MG63 (cell line): Measurements from ENCODE around the gene ATP6V1B1. TPM values are rescaled to one million over a fixed set of nuclear protein-coding genes. Genes with fewer than 3 reads are reported as not detected.

ENCODE experiments used
- DNase-seq: peaks from one replicate; pipeline ENCODE4 v3.0.0-alpha.2; 2020
- H3K27me3 ChIP-seq: fragments of 250-450 bp; sonication (Bioruptor Pico); 2 replicates; pipeline ENCODE4 v1.5.1; 2020; ENCODE audit warnings: mild to moderate bottlenecking, moderate library complexity
- H3K36me3 ChIP-seq: fragments of 250-450 bp; sonication (Bioruptor Pico); 2 replicates; pipeline ENCODE4 v1.5.1; 2020; ENCODE audit warnings: mild to moderate bottlenecking, moderate library complexity
- H3K4me3 ChIP-seq: fragments of 250-450 bp; sonication (Bioruptor Pico); 2 replicates; pipeline ENCODE4 v1.5.1; 2020; ENCODE audit warnings: mild to moderate bottlenecking, moderate library complexity
- H3K9me3 ChIP-seq: fragments of 250-450 bp; sonication (Bioruptor Pico); 2 replicates; pipeline ENCODE4 v1.5.1; 2020; ENCODE audit warnings: mild to moderate bottlenecking, moderate library complexity
- total RNA-seq: library from RNA; depleted of rRNA; stranded (reverse); fragments of >200 nt; shearing (Covaris generic); gene quantifications from 2 replicates; pipeline ENCODE4 v1.2.3, GENCODE V29; 2014; ENCODE audit warnings: low replicate concordance; rRNA removed

ATP6V1B1 gene
- not detected in 2 replicates for total RNA-seq

GRCh38 chr2:70935468-70936164 is at the start of gene ATP6V1B1:
TSS of gene ATP6V1B1 (plus strand) at chr2:70935900. CDS start at chr2:70935955, 55 bp downstream.
- DNase-seq = no peak
- no peaks in the 10 kb centered on the region for H3K9me3 ChIP-seq

GRCh38 chr2:70886541-70886987 is 49.1 kb upstream of the ATP6V1B1 start:
- Histone ChIP-seq H3K9me3 (0 out of 2 replicates have a peak, but pooled peaks cover 1% of the 10 kb centered on the region), H3K36me3 (no peaks in the 10 kb centered on the region), H3K4me3 (no peak overlapping the region), H3K27me3 (peaks cover 7% of the 10 kb centered on the region)
- DNase-seq = no peak

More at GRCh38 chr2:70935468-70936164, at the start of gene ATP6V1B1:
- Histone ChIP-seq H3K4me3 (no peak within 1 kb of the TSS), H3K27me3 (no peaks in the 10 kb centered on the region), H3K36me3 (no peaks in the 10 kb centered on the region)

- H3K27me3 ChIP-seq = peaks cover 7% of the 10 kb centered on the region
- peak overlapping the region; percentile 47 for H3K4me3 ChIP-seq
These were observed 48.5 kb upstream of the ATP6V1B1 start for GRCh38 chr2:70887208-70887549.

GRCh38 chr2:70887550-70888246 is 48.0 kb upstream of the ATP6V1B1 start:
- peaks cover 7% of the 10 kb centered on the region for H3K27me3 ChIP-seq
- H3K36me3 ChIP-seq = no peaks in the 10 kb centered on the region
- H3K9me3 ChIP-seq = 0 out of 2 replicates have a peak, but pooled peaks cover 1% of the 10 kb centered on the region
- DNase-seq = peak; percentile 61
- H3K4me3 ChIP-seq = peak overlapping the region; percentile 47

More at GRCh38 chr2:70887208-70887549, 48.5 kb upstream of the ATP6V1B1 start:
- 0 out of 2 replicates have a peak, but pooled peaks cover 1% of the 10 kb centered on the region for H3K9me3 ChIP-seq
- DNase-seq = no peak
- H3K36me3 ChIP-seq = no peaks in the 10 kb centered on the region

GRCh38 chr2:70888366-70888922 is 47.3 kb upstream of the ATP6V1B1 start:
- Histone ChIP-seq H3K36me3 (no peaks in the 10 kb centered on the region), H3K9me3 (no peaks in the 10 kb centered on the region), H3K27me3 (peaks cover 5% of the 10 kb centered on the region), H3K4me3 (no peak overlapping the region)
- no peak for DNase-seq

GRCh38 chr2:70888923-70889715 is 46.6 kb upstream of the ATP6V1B1 start:
- Histone ChIP-seq H3K27me3 (no peaks in the 10 kb centered on the region), H3K9me3 (no peaks in the 10 kb centered on the region), H3K36me3 (no peaks in the 10 kb centered on the region), H3K4me3 (no peak overlapping the region)
- no peak for DNase-seq

GRCh38 chr2:70889716-70890037 is 46.0 kb upstream of the ATP6V1B1 start:
- Histone ChIP-seq H3K27me3 (no peaks in the 10 kb centered on the region), H3K4me3 (no peak overlapping the region), H3K36me3 (no peaks in the 10 kb centered on the region), H3K9me3 (no peaks in the 10 kb centered on the region)
- no peak for DNase-seq

- Histone ChIP-seq H3K4me3 (no peak overlapping the region), H3K27me3 (no peaks in the 10 kb centered on the region), H3K36me3 (no peaks in the 10 kb centered on the region), H3K9me3 (no peaks in the 10 kb centered on the region)
- DNase-seq = no peak
These were observed 45.1 kb upstream of the ATP6V1B1 start for GRCh38 chr2:70890469-70891065.

- Histone ChIP-seq H3K9me3 (no peaks in the 10 kb centered on the region), H3K27me3 (no peaks in the 10 kb centered on the region)
These were observed 43.9 kb upstream of the ATP6V1B1 start for GRCh38 chr2:70891572-70892357.

GRCh38 chr2:70892750-70893149 is 43.0 kb upstream of the ATP6V1B1 start:
- no peaks in the 10 kb centered on the region for H3K36me3 ChIP-seq
- H3K27me3 ChIP-seq = no peaks in the 10 kb centered on the region
- no peak overlapping the region for H3K4me3 ChIP-seq
- no peaks in the 10 kb centered on the region for H3K9me3 ChIP-seq
- no peak for DNase-seq

More at GRCh38 chr2:70891572-70892357, 43.9 kb upstream of the ATP6V1B1 start:
- DNase-seq = no peak
- Histone ChIP-seq H3K36me3 (no peaks in the 10 kb centered on the region), H3K4me3 (no peak overlapping the region)

- Histone ChIP-seq H3K36me3 (no peaks in the 10 kb centered on the region), H3K9me3 (no peaks in the 10 kb centered on the region), H3K27me3 (no peaks in the 10 kb centered on the region), H3K4me3 (no peak overlapping the region)
- DNase-seq = no peak
These were observed 42.5 kb upstream of the ATP6V1B1 start for GRCh38 chr2:70893186-70893585.

- DNase-seq = no peak
- H3K36me3 ChIP-seq = no peaks in the 10 kb centered on the region
- H3K9me3 ChIP-seq = no peaks in the 10 kb centered on the region
- H3K4me3 ChIP-seq = no peak overlapping the region
- no peaks in the 10 kb centered on the region for H3K27me3 ChIP-seq
These were observed 40.9 kb upstream of the ATP6V1B1 start for GRCh38 chr2:70894765-70895164.

- Histone ChIP-seq H3K9me3 (no peaks in the 10 kb centered on the region), H3K36me3 (no peaks in the 10 kb centered on the region), H3K4me3 (no peak overlapping the region), H3K27me3 (no peaks in the 10 kb centered on the region)
- DNase-seq = no peak
These were observed 40.5 kb upstream of the ATP6V1B1 start for GRCh38 chr2:70895249-70895648.

- DNase-seq = no peak
- Histone ChIP-seq H3K27me3 (no peaks in the 10 kb centered on the region), H3K9me3 (no peaks in the 10 kb centered on the region)
These were observed 39.5 kb upstream of the ATP6V1B1 start for GRCh38 chr2:70895998-70896764.

GRCh38 chr2:70896765-70897202 is 38.9 kb upstream of the ATP6V1B1 start:
- DNase-seq = no peak
- no peaks in the 10 kb centered on the region for H3K9me3 ChIP-seq
- no peak overlapping the region for H3K4me3 ChIP-seq
- H3K36me3 ChIP-seq = no peaks in the 10 kb centered on the region
- no peaks in the 10 kb centered on the region for H3K27me3 ChIP-seq

More at GRCh38 chr2:70895998-70896764, 39.5 kb upstream of the ATP6V1B1 start:
- Histone ChIP-seq H3K4me3 (no peak overlapping the region), H3K36me3 (no peaks in the 10 kb centered on the region)
